ENCODE data around the gene CHCHD6.

The CHCHD6 gene

GRCh38 chr3:126963261-126964190 is 259.5 kb downstream of the CHCHD6 start:
- DNase-seq: no peak

GRCh38 chr3:126964261-126964660 is 260.2 kb downstream of the CHCHD6 start:
- no peak for DNase-seq

GRCh38 chr3:126964950-126965349 is 260.9 kb downstream of the CHCHD6 start:
- no peak for DNase-seq

GRCh38 chr3:126965526-126966080 is 261.6 kb downstream of the CHCHD6 start:
- no peak for DNase-seq

DNA sequence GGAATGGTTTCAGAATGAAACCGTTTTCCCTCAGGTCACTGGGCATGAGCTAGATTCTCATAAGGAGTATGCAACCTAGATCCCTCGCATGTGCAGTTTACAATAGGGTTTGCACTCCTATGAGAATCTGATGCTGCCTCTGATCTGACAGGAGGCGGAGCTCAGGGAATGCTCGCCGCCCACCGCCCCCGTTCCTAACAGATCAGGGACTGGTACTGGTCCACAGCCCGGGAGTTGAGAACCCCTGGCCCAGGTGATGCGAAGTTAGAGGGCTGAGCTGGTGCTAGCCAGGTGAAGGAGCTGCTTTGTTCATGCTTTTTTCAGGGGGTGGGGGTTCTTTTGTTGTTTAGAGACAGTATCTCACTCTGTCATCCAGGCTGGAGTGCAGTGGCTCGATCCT is 263.3 kb downstream of the CHCHD6 start:
- no peak for DNase-seq

DNA sequence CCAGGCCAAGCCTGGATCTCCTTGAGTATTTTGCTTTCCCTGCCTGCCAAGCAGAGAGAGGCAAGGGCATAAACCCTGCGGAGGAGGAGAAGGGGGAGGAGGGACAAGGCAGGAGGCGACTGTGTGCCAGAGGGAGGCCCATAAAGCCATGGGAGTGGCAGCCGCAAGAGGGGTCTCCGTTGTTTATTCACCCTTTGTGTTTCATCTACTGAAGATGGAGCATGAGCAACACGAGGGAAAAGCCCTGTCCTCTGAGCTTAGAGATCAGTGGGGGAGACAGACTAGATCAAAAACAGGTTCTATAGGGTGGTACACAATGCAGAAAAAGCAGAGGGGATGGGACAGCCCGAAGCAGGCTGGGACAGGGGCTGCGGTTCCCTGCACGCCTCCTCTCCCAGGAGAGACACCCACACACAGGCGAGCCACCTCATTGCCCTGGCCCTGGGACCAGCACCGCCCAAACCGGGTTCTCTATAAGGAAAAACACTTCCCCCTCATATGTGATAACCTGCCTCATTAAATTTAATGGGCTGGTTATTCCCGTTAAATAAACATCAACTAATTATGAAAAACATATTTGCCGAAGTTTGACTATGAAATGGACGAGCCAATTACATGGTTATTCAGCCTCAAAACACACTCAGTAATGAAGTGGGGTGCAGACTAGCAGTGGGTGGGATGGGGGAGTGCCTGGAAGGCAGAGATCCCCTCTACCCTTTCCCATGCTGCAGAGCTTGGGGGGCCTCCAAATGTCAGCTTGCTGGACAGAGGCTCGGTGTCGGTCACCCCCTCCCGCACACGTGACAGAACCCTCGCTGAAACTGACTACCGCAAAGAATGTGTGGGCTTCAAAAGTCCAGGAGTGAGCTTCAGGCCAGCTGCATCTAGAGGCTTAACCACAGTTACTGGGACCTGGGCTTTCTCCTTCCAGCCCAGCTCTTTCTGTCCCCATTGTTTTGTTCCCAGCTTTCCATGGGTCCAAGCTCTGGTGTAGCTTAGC is 264.7 kb downstream of the CHCHD6 start:
- DNase-seq: no peak

DNA sequence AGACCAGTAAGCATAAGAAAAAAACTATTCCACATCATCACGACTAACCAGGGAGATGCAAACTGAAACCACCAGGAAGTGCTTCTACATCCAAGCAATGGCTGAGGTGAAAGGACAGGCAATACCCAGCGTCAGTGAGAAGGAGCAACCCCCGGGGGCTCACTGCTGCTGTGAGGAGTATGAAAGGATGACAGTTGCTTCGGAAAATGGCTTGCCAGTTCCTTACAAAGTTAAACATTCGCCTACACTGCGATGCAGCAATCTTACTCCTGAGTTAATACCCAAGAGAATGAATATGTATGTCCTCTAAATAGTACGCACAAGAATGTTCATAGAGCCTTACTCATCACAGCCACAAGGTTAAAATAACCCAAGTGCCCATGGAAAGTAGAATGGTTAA is 265.5 kb downstream of the CHCHD6 start:
- DNase-seq: no peak

DNA sequence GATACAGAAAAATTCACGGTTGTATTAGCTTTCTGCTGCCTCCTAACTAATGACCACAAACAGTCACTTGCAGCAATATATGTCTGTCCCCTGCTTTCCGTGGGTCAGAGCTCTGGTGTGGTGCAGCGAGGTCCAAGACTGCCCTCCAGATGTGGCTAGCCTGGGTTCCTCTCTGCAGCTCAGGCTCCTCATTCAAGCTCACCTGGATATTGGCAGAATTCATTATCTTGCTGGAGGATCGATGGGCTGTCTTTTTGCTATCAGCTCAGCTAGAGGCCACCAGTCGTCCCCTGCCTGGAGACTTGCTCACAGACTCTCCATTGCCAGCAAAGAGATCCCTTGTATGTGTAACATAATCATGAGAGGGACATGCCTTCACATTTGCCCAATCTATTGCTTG is 266.1 kb downstream of the CHCHD6 start:
- DNase-seq: no peak

GRCh38 chr3:126970921-126971320 is 266.9 kb downstream of the CHCHD6 start:
- no peak for DNase-seq

DNA sequence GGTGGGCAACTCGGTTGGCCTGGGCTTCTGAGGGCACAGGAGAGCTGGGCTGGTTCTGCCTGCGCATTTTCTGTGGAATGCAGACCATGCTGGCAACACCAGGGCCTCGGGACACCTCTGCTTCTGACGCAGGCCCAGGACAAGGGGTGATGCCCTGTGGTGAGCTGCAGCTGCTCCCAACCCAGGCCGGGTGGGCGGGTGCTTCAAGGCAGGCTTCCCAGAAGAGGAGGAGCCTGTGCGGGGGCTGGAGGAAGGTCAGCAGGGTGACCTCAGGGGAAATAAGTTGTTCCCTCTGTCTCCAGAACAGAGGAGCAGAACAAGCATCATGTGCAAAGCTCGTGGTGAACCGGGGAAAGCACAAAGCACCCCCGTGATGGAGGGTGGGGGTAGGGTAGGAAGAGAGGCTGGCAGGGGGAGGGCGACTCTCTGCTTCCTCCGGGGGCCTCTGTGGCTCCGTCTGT is 267.9 kb downstream of the CHCHD6 start:
- no peak for DNase-seq

DNA sequence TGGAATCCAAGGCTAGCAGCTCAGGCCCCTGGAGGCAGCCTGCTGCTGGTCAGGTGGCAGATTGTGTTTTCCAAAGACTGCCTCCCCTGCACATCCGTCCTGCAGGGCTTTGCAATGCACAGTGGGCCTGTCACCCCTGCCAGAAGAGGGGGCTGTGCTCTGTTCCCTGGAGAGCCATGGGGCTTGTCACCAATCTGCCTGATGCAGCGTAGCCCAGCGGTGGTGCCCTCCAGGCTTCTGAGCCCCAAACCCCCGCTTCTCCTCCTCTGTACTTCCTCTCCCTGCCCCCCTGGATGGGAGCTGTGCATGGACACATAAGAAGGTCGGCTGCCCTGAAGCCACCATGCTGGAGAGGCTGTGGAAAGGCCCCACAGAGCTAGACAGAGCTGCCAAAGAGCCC is 268.8 kb downstream of the CHCHD6 start:
- DNase-seq: no peak

DNA sequence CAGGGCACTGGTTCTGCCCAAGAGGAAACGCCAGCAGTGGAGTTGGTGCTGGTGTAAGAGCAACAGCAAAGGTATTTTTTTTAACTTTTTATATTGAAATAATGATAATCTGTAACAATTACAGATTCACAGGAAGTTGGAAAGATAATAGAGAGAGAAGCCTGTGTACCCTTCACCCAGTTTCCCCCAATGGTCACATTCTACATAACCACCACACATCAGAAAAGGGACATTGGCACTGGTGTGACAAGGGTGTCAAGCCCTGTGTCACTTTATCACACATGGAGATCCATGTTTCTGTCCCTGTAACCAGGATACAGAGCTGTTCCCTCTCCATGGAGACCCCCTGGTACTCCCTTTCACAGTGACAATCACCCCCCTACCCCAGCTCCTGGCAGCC is 269.8 kb downstream of the CHCHD6 start:
- DNase-seq: no peak

GRCh38 chr3:126974756-126975155 is 270.7 kb downstream of the CHCHD6 start:
- DNase-seq: no peak

DNA sequence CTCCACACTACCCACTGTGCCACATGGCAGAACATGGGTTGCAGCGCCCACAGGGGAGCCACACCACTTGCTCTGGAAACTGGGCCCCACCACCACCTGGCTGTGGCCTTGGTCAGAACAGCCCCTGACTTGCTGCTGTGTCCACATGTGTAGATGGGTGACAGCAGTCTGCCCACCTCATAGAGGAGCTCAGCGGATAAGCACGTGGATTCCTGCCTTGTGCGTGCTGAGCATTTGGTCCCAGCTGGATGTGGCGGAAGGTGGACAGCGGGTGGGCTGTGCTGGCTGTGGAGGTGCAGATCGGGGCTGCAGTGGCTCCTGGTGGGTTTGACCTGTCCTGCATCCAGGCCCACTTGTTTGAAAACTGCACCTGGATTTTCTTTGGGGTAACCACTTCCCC is 272.9 kb downstream of the CHCHD6 start:
- no peak for DNase-seq

DNA sequence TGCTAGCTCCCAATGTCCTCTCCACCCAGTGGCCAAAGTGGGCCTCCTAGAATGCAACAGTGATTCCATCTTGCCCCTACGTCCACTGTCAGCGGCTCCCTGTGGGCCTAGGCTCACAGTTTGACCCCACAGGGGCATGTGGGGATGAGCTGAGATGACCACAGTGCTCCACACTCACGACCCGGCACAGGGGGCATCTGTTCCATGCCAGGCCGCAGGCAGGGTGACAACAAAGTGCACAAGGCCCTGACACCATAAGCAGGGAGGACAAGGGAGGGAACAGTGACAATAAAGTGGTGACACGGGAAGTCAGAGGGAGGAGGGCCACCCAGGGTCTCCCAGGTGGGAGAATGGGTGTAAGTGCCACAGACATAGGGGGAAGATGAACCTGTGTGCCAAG is 273.8 kb downstream of the CHCHD6 start:
- DNase-seq: no peak

- DNase-seq: no peak
Measured at GRCh38 chr3:126978291-126978690, 274.3 kb downstream of the CHCHD6 start.

- DNase-seq: no peak
Measured at GRCh38 chr3:126979046-126979628, 275.1 kb downstream of the CHCHD6 start.

GRCh38 chr3:126980266-126980811 is 276.3 kb downstream of the CHCHD6 start:
- no peak for DNase-seq

GRCh38 chr3:126982126-126982470 is 278.1 kb downstream of the CHCHD6 start:
- peak; percentile 56 for DNase-seq

DNA sequence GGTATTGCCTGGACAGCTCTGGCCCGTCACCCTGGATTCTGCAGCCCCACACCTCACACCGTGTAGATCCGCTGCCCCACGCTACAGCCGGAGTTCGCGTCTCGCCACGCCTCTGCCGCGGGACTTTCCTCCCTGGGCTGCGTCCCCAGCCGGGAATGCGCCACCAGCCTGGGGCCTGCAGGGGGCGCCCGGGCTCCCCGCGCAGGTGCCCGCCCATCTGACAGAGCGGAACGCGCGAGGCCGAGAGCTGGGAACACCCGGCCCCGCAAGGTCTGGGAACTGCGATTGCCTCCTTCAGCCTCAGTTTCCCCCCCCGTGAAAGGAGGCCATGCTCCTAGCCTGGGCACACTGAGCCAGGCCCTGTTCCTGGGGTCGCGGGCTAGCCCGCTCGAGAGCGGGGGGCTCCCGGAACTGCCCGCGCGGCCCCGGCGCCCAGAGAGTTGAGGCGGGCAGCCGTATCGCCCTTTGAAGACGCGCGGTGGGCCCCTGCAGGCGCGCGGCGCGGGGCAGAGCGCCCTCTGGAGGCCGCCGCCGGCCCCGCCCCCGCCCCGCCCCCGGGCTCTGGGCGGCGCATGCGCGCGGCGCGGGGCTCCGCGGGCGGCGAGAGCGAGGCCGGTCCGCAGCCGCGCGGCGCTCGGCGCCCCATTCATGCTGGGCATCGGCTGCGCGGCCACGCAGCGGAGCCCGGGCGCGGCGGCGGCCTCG is 278.6 kb downstream of the CHCHD6 start, which contains the start of gene PLXNA1:
PLXNA1 (plus strand) TSS at position 645 of the 705 bp plus-strand sequence. CDS start 5,479 bp downstream, outside the sequence.
- DNase-seq: peak; percentile 83

GRCh38 chr3:126983276-126983652 is 279.2 kb downstream of the CHCHD6 start:
- no peak for DNase-seq
